SK-N-SH (cell line): ENCODE results near the gene GALNS.

Experiments
- RAD21 ChIP-seq: IDR thresholded peaks from 2 replicates; pipeline ENCODE4 v1.6.1; 2012; ENCODE audit warnings: mild to moderate bottlenecking, low read length
- SMC3 ChIP-seq: IDR thresholded peaks from 2 replicates; pipeline ENCODE4 v1.6.1; 2012; ENCODE audit warnings: low read depth, low read length, improper control_type of control experiment
- TF ChIP-seq, protein P1 (sequence below): fragments of 200-600 bp; sonication (generic); IDR thresholded peaks from 2 replicates; pipeline ENCODE4 v1.6.1; 2017; ENCODE audit warnings: antibody characterized with exemption, mild to moderate bottlenecking, moderate library complexity

DNA sequence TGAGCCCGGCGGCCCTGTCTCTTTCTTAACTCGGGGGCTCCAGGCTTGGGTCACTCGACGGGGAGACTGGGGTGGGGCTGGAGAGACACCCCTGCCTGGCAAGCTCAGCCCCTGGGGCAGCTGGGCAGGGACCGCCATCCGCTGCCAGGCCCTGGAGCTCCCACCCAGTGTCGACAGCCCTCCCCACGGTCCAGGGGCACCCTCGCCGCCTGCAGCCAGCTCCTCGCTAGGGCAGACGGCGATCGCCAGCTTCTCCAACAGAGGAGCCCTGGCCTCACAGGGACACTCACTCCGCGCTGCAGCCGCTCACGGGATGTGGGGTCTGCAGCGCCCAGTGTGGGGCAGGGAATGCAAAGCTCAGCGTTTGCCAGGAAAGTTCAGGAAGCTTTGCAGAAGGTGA, 29.0 kb downstream of the GALNS start:
- TF ChIP-seq RAD21 (no peak), SMC3 (no peak)
- TF ChIP-seq, protein P1, sequence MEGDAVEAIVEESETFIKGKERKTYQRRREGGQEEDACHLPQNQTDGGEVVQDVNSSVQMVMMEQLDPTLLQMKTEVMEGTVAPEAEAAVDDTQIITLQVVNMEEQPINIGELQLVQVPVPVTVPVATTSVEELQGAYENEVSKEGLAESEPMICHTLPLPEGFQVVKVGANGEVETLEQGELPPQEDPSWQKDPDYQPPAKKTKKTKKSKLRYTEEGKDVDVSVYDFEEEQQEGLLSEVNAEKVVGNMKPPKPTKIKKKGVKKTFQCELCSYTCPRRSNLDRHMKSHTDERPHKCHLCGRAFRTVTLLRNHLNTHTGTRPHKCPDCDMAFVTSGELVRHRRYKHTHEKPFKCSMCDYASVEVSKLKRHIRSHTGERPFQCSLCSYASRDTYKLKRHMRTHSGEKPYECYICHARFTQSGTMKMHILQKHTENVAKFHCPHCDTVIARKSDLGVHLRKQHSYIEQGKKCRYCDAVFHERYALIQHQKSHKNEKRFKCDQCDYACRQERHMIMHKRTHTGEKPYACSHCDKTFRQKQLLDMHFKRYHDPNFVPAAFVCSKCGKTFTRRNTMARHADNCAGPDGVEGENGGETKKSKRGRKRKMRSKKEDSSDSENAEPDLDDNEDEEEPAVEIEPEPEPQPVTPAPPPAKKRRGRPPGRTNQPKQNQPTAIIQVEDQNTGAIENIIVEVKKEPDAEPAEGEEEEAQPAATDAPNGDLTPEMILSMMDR = no peak
